Left forelimb (tissue), 1 donor: ENCODE data around the gene BMAL2.

Experiments
- DNase-seq: peaks from one replicate; pipeline ENCODE4 v3.0.0-alpha.2; 2018; ENCODE audit warnings: low spot score

BMAL2 gene

DNA sequence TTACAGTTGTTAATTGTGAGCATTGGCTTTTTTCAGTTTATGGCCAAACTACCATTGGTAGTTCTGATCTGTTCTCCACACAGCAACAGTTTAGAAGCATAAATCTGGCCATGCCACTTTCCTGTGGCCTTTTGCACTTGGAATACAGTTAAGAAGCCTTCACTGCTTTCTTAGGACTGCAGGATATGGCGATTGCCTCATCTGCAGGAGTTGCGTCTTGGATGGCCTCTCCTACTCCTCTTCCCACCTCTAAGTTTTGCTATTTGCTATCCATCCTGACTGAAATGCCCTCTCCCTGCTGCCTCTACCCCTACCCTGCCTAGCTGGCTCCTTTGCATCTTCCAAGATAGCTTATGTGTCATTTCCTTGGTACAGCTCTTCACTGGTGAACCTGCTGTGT lies 12.8 kb upstream of the BMAL2 start:
- DNase-seq: no peak

DNA sequence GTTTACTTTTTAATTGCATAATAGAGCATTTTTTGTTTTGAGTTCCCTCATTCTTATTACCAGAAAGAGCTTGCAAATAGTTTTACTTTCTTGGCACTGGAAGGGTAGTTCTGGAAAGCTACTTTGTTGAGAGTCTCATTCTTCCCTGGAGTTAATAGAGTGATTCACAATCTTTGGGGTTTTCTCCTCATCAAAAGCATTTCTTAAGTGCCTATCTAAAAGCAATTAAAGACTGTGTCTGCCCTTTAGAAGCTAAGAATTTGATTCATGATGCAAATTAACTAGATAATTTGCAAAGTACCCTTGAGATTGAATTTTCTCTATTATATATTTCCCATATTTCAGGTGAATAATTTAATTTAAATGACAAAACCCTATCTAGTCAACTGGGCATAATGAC lies 8.1 kb upstream of the BMAL2 start:
- no peak for DNase-seq

DNA sequence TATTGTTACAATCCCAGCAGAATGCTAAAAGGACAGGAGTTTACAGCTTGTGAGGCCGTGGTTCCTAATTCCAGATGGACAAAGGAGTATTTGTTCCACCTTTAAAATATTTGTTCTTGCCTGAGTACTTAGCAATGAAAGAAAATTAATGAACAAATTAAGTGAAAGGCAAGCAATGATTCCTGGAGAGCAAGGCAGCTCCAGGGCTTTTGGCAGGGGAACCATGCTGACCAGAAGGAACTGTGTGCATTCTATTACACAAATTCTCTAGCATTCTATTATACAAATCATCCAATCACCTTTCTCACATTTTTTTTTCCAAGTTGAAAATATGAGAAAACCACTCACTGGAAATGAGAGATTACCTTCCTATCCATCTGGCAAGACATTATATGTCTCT lies 1.8 kb upstream of the BMAL2 start:
- DNase-seq: no peak

DNA sequence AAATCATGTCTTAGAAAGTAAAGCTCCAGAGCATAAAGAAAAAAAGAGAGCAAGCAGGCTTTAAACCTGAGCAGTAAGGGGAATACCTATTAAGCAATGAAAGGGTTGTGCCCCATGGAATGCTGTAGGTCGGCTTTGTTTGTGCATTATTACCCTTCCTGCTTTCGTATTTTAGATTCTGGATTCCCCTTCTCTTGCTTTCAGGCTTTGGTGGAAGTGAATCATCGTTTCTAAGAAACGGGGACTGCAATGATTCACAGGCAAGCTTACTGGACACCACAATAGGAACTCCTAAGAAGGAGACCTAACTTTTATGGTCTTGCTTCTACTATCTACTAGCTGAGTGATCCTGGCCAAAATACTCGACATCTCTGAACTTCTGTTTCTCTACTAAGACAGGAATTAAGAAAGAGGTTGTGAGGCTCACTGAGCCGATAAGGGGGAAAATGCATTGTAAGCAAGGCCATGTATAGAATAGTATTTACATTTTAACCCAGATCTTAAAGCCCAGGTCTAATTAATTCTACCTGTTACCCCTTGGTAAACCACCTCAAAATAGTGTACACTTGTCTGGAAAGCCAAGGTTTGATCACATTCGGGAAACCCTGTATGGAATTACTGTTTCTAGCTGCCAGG lies 1.2 kb upstream of the BMAL2 start:
- no peak for DNase-seq

DNA sequence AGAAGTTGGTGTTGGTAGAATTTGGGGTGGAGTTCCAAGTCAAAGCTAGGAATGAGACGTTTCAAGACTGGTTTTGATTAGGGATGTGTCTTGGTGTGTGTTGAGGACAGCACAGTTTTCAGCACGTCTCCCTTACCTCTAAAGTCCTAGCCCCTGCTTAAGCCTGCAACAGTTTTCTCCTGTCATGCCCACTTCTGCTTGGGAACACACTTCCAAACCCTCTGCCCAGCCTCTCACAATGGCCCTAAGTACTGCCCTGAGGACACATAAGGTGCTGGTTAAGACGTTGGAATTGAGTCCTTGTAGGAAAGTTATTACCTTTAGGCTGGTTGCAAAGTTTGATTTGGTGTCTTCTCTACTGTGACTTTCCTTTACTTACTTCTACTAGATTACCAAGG lies 710 bp upstream of the BMAL2 start:
- DNase-seq: no peak

DNA sequence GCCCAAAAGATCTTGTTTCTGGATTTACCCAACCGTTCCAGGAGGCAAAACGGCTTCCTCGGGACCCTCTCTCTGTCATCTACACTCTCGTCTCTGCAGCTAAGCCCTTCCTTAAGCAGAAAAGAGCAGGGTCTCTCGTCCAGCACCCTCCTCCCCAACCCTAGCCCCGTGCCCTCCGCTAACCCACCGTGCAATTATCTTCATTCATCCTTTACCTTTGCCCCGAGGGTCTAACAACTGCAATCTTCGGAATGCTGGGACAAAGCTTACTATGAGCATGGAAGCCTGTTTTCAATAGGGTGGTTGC lies 276 bp upstream of the BMAL2 start:
- no peak for DNase-seq

DNA sequence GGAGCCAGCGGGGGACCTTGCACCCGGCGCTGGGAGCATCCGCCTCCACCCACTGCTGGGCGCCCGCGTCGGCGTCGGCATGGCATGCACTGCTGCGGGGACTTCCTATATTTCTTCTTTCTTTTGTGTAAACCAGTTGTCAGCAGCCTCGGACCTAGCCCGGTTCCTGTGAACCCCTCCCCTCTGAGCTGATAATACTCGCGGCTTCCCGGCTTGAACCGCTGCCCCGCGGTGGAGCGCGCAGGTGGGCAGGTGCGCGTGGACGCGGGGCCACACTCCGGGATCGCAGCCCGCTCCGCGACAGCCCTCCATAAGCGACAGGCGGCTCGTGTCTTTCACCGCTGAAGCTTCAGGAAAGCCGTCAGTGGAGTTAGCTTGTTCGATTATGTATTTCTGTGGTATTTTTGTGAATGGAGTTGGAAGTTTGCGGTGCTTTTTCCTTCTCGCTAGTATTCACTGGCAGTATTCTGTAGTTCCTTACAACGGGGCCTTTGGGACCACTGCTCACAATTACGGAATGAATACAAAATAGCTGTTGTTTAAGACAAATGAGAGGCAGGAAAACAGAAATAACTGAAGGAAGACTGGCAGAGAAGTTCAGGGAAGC lies 870 bp downstream of the BMAL2 start:
- no peak for DNase-seq

DNA sequence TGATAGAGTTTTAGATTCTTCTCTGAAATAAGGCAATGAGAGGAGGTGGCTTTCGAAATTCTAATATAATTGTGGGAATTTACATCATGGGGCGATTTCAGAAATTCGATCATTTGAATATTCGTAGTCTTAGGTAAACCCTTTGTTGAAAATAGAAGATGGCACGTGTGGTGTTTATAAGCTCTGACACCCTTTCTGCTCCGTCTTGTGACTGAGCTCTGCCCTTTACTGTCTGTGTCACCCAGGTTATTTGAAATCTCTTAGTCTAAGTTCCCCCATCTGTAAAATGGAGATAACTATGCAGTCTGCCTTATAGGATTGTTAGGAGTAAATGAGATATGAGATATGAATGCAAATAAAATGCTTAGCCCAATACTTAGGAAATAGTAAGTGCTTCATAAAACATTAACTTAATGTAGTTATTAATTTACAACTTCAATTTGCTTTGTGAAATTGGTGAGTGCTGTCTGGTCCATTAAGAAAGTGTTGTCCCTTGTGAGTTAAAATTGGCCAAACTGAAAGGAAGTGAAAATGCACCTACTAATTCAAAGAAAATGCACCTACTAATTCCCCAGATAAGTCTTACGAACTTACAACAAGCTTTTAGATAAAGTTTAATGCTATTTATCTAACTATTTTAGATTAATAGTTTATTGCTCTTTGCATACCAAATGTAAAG lies 1.5 kb downstream of the BMAL2 start:
- no peak for DNase-seq

DNA sequence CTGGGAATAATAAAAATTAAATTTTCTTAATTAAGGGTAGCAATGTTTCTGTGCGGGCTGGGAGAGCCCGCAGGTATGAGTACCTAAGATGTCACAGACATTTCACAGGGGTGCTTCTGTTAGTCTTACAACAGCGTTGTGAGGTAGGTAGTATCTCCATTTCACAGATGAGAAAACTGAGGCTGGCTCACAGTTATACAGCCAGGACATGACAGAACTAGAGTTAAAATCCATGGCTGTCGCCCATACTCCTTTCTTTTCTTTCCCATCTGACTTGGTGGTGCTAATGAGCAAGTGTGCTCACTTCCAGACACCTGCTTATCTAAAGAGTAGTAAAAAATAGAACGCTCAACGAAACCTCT lies 2.1 kb downstream of the BMAL2 start:
- no peak for DNase-seq

DNA sequence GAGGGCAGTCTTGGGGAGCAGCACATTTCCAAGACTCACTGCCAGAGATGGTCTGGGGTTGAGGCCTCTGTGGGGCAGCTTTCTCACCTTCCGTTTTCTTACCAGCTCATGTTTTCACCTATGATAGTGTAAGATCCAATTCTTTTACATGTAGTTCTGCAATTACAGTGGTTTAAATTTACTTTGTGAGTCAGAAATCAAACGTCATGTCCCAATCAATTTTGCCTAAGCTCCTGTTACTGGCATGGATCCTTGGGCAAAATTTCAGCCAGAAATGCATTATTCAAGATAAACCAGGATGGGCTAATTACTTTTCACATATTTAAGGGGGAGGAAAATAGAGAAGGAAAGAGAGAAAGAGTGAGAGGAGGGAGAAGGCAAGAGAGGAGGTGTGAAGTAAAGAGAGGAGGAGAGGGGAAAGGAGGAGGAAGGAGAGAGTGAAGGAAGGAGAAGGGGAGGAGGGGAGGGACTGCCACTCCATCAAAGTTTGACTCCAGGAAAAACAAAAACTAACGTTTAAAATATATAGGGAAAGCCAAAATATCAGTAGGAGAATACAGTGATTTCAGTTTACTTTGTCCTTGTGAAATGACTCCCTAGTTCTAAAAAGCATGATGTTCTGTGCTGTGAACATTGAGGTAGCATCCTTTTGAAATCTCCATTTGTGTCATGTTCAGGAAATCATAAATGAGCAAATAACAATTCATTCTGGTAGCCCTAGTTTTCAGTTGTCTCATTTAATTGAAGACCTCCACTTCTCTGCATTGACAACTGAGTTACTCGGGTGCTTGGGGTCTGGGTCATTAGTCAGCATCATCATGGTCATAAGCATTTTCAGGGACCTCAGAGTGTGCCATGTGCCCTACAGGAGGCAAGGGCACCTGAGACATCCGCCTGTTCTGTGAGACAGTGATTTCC lies 3.0 kb downstream of the BMAL2 start:
- no peak for DNase-seq

DNA sequence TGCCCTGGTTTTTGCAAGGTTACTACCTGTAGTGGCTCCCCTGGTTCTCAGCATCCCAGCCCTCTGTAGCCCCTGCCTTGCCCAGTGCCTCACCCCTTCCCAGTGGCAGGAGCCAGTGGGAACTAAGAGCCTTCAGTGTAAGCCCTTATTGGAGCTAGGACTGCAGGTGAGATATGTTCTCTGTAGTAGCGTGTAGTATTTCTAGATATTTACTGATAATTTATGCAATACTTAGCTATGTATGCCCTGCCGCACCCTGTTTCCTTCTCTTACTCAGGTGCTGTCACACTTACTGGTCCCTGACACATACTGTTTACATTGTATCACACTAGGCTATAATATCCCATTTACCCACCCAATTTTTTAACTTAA lies 3.6 kb downstream of the BMAL2 start:
- DNase-seq: no peak

DNA sequence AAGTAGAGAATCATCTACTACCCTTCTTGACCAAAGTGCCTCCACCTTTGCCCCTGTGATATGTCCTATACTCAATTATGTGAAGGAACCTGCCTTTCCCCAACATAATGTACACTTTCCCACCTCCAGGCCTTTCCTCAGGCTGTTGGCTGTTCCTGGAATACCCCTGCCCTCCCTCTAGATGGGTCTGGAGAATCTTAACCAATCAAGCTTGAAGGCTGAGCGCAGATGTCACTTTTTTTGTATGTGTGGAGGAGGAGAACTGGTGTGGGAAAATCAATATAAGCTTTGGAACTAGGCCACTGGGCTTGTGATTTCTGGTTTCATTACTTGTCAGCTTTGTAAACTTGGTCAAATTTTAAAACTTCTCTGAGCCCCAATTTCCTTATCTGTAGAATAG lies 4.7 kb downstream of the BMAL2 start:
- no peak for DNase-seq

DNA sequence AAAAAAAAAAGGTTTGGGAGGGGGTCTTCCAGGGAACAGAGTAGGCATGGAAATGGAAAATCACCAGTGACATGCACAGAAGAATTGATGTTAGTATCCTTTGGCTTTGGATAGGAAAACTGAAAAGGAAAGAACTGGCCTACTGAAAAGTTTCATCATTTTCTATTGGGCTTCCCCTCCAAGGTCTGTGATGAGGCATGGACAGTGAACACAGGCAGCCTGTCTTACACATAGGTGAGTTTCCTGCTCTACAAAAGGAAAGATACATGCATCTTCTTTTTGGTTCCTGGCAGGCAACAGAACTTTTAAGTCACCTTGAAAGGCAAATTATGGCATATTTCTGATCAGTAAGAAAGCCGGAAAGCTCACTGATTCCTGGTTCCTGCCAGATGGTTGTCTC lies 5.8 kb downstream of the BMAL2 start:
- DNase-seq: no peak

DNA sequence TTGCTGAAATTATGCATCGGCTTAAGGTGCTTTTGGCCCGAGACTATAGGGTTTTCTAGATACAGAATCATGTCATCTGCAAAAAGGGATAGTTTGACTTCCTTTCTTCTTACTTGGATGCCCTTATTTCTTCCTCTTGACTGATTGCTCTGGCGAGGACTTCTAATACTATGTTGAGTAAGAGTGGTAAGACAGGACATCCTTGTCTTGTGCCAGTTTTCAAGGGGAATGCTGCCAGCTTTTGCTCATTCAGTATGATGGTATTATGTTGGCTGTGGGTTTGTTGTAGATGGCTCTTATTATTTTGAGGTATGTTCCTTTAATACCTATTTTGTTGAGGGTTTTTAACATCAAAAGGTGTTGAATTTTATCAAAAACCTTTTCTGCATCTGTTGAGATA lies 8.3 kb downstream of the BMAL2 start:
- no peak for DNase-seq

DNA sequence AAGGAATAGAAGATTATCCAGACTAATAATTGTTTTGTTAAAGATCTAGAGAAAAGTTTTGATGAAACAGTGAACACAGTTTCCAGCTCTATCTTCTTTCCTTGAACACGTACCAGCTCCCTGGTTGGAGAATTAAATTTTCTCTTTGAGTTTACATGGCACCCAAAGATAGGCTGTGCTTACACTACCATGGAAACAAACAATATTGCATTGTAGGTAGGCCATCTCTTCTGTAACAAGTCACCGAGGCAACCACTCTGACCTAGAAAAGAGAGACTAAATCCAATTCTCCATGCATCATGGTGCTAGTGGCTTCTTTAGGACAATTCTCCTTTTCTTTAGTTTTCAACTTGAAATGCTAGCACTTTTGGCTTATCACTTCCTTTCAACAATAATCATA lies 9.9 kb downstream of the BMAL2 start:
- DNase-seq: no peak

DNA sequence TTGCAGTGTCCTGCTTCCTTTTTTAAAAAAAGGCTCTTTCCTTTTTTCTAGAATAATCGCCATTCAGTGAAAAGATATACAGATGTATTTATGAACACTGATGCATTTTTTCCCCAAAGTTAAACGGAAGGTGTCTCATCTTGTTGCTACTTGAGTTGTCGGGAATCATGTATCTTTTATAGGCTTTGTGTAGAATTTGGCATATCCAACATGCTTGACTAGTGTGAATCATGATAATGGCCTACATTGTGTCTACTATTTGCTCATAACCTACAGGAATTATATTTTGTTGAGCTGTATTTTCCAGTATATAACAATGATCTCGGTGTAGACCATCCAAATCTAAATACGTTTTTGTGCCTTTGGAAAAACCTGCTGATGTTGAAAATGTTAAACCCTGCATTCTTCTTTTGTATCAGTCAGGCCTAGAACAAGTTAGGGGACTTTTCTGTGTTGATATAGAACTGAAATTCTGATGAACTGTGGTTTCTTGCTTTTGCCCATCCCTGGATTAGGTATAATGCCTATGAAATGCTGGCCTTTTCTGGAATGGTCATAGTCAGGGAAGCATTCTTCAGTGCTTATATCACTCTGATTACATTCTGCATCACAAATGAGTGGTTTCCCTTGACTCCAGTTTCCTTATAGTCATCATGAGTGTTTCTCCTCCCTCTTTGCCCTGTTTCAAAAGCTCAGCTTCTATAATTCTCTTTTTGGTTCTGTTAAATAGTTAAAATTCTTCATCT lies 10.8 kb downstream of the BMAL2 start:
- DNase-seq: no peak

DNA sequence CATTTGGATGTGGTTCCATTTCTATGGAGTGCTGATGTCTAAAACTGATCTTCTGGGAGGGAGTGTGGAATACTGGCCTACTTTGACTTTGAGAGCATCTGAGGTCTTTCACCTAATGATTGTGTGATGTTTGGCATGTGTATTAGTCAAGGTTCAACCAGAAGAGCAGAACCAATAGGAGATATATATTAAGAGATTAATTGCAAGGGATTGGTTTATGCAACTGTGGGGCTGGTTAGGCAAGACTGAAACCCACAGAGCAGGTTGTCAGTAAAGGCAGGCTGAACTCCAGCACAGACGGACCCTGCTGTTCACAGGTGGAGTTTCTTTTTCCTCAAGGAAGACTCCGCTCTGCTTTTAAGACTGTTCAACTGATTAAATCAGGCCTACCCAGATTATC lies 11.6 kb downstream of the BMAL2 start:
- no peak for DNase-seq

DNA sequence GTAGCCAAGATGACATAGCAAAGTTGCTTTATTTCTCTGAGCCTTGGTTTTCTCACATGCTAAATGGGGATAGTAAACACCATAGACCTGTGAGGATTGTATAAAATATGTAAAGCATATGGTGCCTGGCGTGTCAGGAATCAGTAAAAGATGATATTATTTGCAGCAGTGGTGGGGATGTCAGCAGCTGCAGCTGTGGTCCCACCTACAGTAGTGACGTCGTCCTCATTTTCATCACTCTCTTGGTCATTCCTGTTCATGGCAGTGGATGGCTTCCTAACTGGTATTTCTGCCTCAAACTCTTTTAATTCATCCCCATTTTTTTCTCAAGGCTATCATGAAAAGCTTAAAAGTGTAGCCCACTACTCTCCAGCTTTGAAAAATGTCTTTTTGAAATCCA lies 12.1 kb downstream of the BMAL2 start:
- DNase-seq: no peak

DNA sequence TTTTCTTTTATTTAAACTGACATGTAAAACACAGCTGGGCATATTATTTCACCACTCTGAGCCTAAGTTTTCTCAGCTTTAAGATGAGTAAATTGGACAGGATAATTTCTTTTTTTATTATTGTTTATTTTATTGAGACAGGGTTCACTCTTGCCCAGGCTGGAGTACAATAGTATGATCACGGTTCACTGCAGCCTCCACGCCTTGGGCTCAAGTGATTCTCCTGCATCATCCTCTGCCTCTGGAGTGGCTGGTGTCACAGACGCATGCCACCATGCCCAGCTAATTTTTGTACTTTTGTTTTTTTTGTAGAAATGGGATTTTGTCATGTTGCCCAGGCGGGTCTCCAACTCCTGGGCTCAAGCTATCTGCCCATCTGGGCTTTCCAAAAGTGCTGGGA lies 12.7 kb downstream of the BMAL2 start:
- no peak for DNase-seq

DNA sequence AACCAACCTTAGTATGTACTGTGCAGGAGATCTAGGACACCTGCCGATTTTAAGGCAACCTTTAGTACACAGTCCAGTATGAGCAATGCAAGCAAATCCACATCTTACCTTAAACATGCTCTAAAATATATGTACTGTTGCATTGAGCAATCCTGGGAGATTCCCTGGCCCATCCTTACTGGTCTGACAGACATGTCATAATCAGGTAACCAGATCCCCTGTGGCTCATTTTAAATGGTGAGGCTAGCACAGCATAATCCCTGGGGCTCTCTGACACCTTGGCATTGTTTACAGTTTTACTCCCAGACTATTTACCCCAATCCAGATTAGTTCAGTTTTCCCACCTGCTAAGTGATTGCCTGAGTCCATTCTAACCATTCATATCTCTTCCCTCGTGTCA lies 15.1 kb downstream of the BMAL2 start:
- DNase-seq: no peak

DNA sequence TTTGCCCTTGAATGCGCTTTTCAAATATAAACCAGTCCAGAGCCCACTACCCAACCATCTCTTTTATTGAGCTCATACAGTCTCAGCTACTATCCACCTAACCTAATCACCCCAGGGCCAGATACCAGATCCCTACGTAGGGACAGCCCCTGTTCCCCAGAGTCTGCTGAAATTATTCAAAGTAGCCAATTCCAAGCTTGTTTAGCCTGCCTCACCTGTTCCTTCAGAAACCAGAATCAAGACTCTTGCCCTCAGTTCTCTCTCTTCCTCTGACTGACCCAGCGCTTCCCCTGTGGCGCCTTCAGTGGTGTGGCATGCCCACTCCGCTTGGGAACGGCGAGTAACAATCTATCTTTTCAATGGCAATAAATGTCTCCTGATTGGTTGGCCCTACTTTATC lies 18.8 kb downstream of the BMAL2 start:
- no peak for DNase-seq

DNA sequence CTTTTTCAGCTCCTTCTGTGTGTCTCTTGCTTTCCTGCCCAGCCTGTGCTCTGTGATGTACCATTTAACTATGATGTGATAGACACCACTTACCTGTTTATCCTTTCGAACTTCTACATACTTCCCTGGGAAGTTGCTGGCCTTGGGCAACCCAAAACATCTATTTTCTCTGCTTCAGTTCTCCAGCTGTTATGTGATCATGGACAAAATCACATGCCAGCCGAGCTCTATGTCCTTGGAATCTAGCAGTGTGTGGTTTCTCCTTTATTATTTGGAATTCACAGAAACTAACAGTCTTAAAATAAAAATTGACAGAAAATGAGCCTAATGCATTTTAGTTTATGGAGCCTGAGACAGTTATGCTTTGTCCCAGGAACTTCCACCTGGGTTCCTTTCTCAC lies 22.9 kb downstream of the BMAL2 start:
- DNase-seq: no peak
